NCI-H446 treated with DMSO at 0.1 percent for 48 hours (cell line): ENCODE data around the gene ATG9B.
"Not testable (repeated sequence)": the region's sequence is repeated elsewhere in the genome, so short reads cannot be mapped to it uniquely, and the experiment has no call there.

ENCODE experiments used
- DNase-seq: peaks from one replicate; lab custom pipeline; 2025; lab: John Stamatoyannopoulos, UW

ATG9B gene

GRCh38 chr7:151057989-151058780, 33.9 kb upstream of the ATG9B start:
- peak; percentile 98 for DNase-seq

- DNase-seq: no peak
These were observed 33.3 kb upstream of the ATG9B start, which contains the start of gene CDK5 for GRCh38 chr7:151057506-151057988. TSS of gene CDK5 (minus strand) at chr7:151057897. CDS start at chr7:151057848, 49 bp downstream.

- no peak for DNase-seq
These were observed 32.6 kb upstream of the ATG9B start for GRCh38 chr7:151056666-151057505.

- no peak for DNase-seq
These were observed 32.0 kb upstream of the ATG9B start for GRCh38 chr7:151056283-151056665.

- DNase-seq: no peak
These were observed 29.5 kb upstream of the ATG9B start for GRCh38 chr7:151053751-151054150.

GRCh38 chr7:151053096-151053495, 28.8 kb upstream of the ATG9B start:
- no peak for DNase-seq

- DNase-seq: no peak
These were observed 26.8 kb upstream of the ATG9B start for GRCh38 chr7:151051108-151051507.

GRCh38 chr7:151048911-151049463, 24.7 kb upstream of the ATG9B start:
- no peak for DNase-seq

GRCh38 chr7:151047976-151048815, 23.9 kb upstream of the ATG9B start, which contains the start of gene ASIC3:
TSS of gene ASIC3 (plus strand) at chr7:151048531. CDS start at chr7:151048886, 355 bp downstream.
- no peak for DNase-seq

- peak; percentile 21 for DNase-seq
These were observed 22.6 kb upstream of the ATG9B start for GRCh38 chr7:151046603-151047573.

- no peak for DNase-seq
These were observed 21.7 kb upstream of the ATG9B start for GRCh38 chr7:151045967-151046366.

- DNase-seq: no peak
These were observed 21.0 kb upstream of the ATG9B start for GRCh38 chr7:151045262-151045661.

GRCh38 chr7:151043959-151044358, 19.7 kb upstream of the ATG9B start:
- no peak for DNase-seq

- not testable (repeated sequence) for DNase-seq
These were observed 19.2 kb upstream of the ATG9B start for GRCh38 chr7:151043449-151043848.

GRCh38 chr7:151040616-151041375, 16.5 kb upstream of the ATG9B start:
- DNase-seq: no peak

GRCh38 chr7:151039850-151040548, 15.7 kb upstream of the ATG9B start:
- no peak for DNase-seq

- no peak for DNase-seq
These were observed 14.9 kb upstream of the ATG9B start for GRCh38 chr7:151038951-151039849.

GRCh38 chr7:151035902-151036301, 11.6 kb upstream of the ATG9B start:
- DNase-seq: no peak
